Loucy (cell line): ENCODE results near the gene MTREX.

ENCODE experiments used
- H2AFZ ChIP-seq: fragments of 200-600 bp; sonication (generic); 2 replicates; pipeline ENCODE4 v1.6.0; 2016; ENCODE audit warnings: antibody characterized with exemption, mild to moderate bottlenecking, low read length, moderate library complexity
- H3F3A ChIP-seq: fragments of 200-600 bp; 2 replicates; pipeline ENCODE4 v1.6.0; 2016; ENCODE audit warnings: antibody characterized with exemption, low read depth, mild to moderate bottlenecking
- H3K27me3 ChIP-seq: fragments of 200-600 bp; sonication (generic); 2 replicates; pipeline ENCODE4 v1.6.1; 2014; ENCODE audit warnings: low read length, mild to moderate bottlenecking; ENCODE audit not compliant: insufficient read depth, poor library complexity, severe bottlenecking
- H3K36me3 ChIP-seq: fragments of 200-600 bp; sonication (generic); 2 replicates; pipeline ENCODE4 v1.6.1; 2016; ENCODE audit warnings: low read length; ENCODE audit not compliant: insufficient read depth
- H3K4me1 ChIP-seq: fragments of 200-600 bp; sonication (generic); 2 replicates; pipeline ENCODE4 v1.5.1; 2014; ENCODE audit warnings: low read length, mild to moderate bottlenecking; ENCODE audit not compliant: insufficient read depth, poor library complexity, severe bottlenecking
- H3K4me2 ChIP-seq: fragments of 200-600 bp; sonication (generic); 2 replicates; pipeline ENCODE4 v1.6.0; 2014; ENCODE audit warnings: antibody characterized with exemption, low read length, low read depth, mild to moderate bottlenecking; ENCODE audit not compliant: poor library complexity, severe bottlenecking
- H3K4me3 ChIP-seq: fragments of 200-600 bp; sonication (generic); 2 replicates; pipeline ENCODE4 v1.5.1; 2014; ENCODE audit warnings: low read length, mild to moderate bottlenecking, mixed read lengths; ENCODE audit not compliant: poor library complexity, severe bottlenecking
- H3K79me2 ChIP-seq: fragments of 200-600 bp; sonication (generic); 2 replicates; pipeline ENCODE4 v1.6.1; 2014; ENCODE audit warnings: low read length; ENCODE audit not compliant: insufficient read depth
- H3K9ac ChIP-seq: fragments of 200-600 bp; sonication (generic); 2 replicates; pipeline ENCODE4 v1.6.0; 2014; ENCODE audit warnings: mild to moderate bottlenecking, low read depth, low read length, moderate library complexity; ENCODE audit not compliant: poor library complexity, severe bottlenecking
- H3K9me2 ChIP-seq: fragments of 200-600 bp; sonication (generic); replicated peaks from 2 replicates; pipeline ENCODE4 v1.6.1; 2016; ENCODE audit warnings: low read depth, low read length, mixed read lengths
- H3K9me3 ChIP-seq: fragments of 200-600 bp; sonication (generic); 2 replicates; pipeline ENCODE4 v1.6.1; 2014; ENCODE audit warnings: mild to moderate bottlenecking, antibody characterized with exemption, low read length, low read depth; ENCODE audit not compliant: insufficient read depth
- H4K20me1 ChIP-seq: fragments of 200-600 bp; sonication (generic); 2 replicates; pipeline ENCODE4 v1.6.0; 2014; ENCODE audit warnings: antibody characterized with exemption, low read length, mild to moderate bottlenecking; ENCODE audit not compliant: insufficient read depth, poor library complexity, severe bottlenecking
- CTCF ChIP-seq: fragments of 200-600 bp; sonication (generic); conservative IDR thresholded peaks from 2 replicates; pipeline ENCODE4 v1.5.1; 2014; ENCODE audit warnings: mild to moderate bottlenecking, antibody characterized with exemption, low read length
- EZH2phosphoT487 ChIP-seq: fragments of 200-600 bp; IDR thresholded peaks from 2 replicates; pipeline ENCODE4 v1.6.1; 2018; ENCODE audit warnings: antibody characterized with exemption, mild to moderate bottlenecking, moderate library complexity, borderline replicate concordance

MTREX gene

DNA sequence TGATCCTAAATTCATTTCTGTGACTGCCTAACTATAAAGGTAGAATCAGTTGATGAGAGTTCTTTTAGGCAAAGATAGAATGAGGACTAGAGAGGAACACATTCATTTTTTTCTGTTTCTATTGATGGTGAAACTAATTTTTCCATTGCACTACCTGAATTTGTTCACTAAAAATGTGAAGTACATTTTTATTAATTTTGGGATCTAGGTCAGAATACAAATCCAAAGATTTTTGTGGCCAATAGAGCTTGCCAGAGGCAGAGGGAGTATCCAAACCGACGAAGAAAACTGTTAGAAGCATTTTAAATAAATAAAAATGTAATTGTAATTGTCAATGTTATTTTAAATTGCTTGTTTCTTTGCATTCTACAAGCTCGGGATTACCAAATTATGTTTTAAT lies 78.1 kb downstream of the MTREX start:
- Histone ChIP-seq H3K9ac (no peak overlapping the region), H3K9me2 (no peaks in the 10 kb centered on the region), H3K36me3 (peaks cover 88% of the 10 kb centered on the region), H2AFZ (no peak overlapping the region), H3K4me3 (no peak overlapping the region), H3F3A (no peaks in the 10 kb centered on the region), H3K4me1 (no peaks in the 10 kb centered on the region), H3K27me3 (no peaks in the 10 kb centered on the region), H3K9me3 (peaks cover 5% of the 10 kb centered on the region; the same call in 1 of the 2 replicates), H3K4me2 (no peak overlapping the region), H4K20me1 (no peaks in the 10 kb centered on the region), H3K79me2 (no peaks in the 10 kb centered on the region)
- TF ChIP-seq EZH2phosphoT487: no peak
- TF ChIP-seq CTCF: no peak

GRCh38 chr5:55386356-55386755 lies 78.6 kb downstream of the MTREX start:
- Histone ChIP-seq H3K79me2 (no peaks in the 10 kb centered on the region), H3F3A (no peaks in the 10 kb centered on the region), H2AFZ (no peak overlapping the region), H3K9me2 (no peaks in the 10 kb centered on the region), H3K4me2 (no peak overlapping the region), H3K9ac (no peak overlapping the region), H3K9me3 (peaks cover 5% of the 10 kb centered on the region; the same call in 1 of the 2 replicates), H3K4me3 (no peak overlapping the region), H3K27me3 (no peaks in the 10 kb centered on the region), H3K4me1 (no peaks in the 10 kb centered on the region), H3K36me3 (peaks cover 88% of the 10 kb centered on the region), H4K20me1 (no peaks in the 10 kb centered on the region)
- TF ChIP-seq EZH2phosphoT487: no peak
- no peak for TF ChIP-seq CTCF

DNA sequence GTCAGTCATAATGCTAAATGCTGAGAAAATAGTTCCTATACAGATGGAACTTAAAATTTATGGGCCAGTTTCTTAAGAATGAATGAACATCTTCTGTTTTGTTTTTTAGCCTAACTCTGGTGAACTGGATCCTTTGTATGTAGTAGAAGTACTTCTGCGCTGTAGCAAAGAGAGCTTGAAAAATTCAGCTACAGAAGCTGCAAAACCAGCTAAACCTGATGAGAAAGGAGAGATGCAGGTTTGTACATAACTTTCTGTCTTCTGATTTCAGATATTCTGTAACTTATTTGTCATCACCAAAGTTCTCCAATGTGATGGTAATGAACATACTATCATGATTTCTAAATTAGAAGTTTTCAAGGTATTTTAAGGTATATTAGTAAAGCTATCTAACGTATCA lies 80.1 kb downstream of the MTREX start:
- no peaks in the 10 kb centered on the region for H4K20me1 ChIP-seq
- no peaks in the 10 kb centered on the region for H3K79me2 ChIP-seq
- no peak overlapping the region for H3K4me3 ChIP-seq
- H3K36me3 ChIP-seq: peaks cover 90% of the 10 kb centered on the region
- H3F3A ChIP-seq: no peaks in the 10 kb centered on the region
- H3K4me2 ChIP-seq: no peak overlapping the region
- peaks cover 15% of the 10 kb centered on the region; the same call in 1 of the 2 replicates for H3K9me3 ChIP-seq
- TF ChIP-seq EZH2phosphoT487 (no peak), CTCF (no peak)
- no peaks in the 10 kb centered on the region for H3K9me2 ChIP-seq
- no peak overlapping the region for H2AFZ ChIP-seq
- H3K27me3 ChIP-seq: no peaks in the 10 kb centered on the region
- H3K9ac ChIP-seq: no peak overlapping the region
- no peaks in the 10 kb centered on the region for H3K4me1 ChIP-seq
